ENCODE data around the gene TDRD12. TPM values are rescaled to one million over a fixed set of nuclear protein-coding genes. Genes with fewer than 3 reads are reported as not detected.
"Not testable (repeated sequence)": the region's sequence is repeated elsewhere in the genome, so short reads cannot be mapped to it uniquely, and the experiment has no call there.

The TDRD12 gene
- total RNA-seq, 1 donor from 2014 or later: not detected

DNA sequence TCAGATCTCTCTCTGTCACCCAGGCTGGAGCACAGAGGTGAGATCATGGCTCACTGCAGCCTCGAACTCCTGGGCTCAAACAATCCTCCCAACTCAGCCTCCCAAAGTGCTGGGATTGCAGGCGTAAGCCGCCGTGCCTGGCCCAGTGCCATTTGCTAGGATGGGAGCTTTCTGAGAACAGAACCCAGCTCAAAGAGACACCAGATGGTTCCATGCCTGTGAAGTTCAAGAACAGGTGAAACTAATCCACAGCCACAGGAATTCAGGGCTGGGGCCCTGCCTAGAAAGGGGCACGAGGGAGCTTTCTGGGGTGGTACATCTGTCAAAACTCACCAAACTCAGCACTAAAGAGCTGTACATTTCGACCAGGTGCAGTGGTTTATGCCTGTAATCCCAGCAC, 145.8 kb downstream of the TDRD12 start:
- no peaks in the 10 kb centered on the region for H3K36me3 Mint-ChIP-seq (ENCODE audit: low read depth, unreplicated experiment)
- peaks cover 1% of the 10 kb centered on the region for H3K27me3 Mint-ChIP-seq (ENCODE audit: unreplicated experiment)
- no peak overlapping the region for H3K4me3 Mint-ChIP-seq (ENCODE audit: unreplicated experiment)
- no peaks in the 10 kb centered on the region for H3K9me3 Mint-ChIP-seq (ENCODE audit: unreplicated experiment)
- no peak for DNase-seq (ENCODE audit: low spot score)
- H3K27ac Mint-ChIP-seq (ENCODE audit: unreplicated experiment): no peak overlapping the region
- no peaks in the 10 kb centered on the region for H3K4me1 Mint-ChIP-seq (ENCODE audit: unreplicated experiment)
- TF ChIP-seq, protein P1, sequence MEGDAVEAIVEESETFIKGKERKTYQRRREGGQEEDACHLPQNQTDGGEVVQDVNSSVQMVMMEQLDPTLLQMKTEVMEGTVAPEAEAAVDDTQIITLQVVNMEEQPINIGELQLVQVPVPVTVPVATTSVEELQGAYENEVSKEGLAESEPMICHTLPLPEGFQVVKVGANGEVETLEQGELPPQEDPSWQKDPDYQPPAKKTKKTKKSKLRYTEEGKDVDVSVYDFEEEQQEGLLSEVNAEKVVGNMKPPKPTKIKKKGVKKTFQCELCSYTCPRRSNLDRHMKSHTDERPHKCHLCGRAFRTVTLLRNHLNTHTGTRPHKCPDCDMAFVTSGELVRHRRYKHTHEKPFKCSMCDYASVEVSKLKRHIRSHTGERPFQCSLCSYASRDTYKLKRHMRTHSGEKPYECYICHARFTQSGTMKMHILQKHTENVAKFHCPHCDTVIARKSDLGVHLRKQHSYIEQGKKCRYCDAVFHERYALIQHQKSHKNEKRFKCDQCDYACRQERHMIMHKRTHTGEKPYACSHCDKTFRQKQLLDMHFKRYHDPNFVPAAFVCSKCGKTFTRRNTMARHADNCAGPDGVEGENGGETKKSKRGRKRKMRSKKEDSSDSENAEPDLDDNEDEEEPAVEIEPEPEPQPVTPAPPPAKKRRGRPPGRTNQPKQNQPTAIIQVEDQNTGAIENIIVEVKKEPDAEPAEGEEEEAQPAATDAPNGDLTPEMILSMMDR (IDR thresholded peaks at IDR 0.05; ENCODE audit: unreplicated experiment): no peak

GRCh38 chr19:32866061-32866460, 146.5 kb downstream of the TDRD12 start:
- no peak for DNase-seq (ENCODE audit: low spot score)
- TF ChIP-seq, protein P1 (IDR thresholded peaks at IDR 0.05; ENCODE audit: unreplicated experiment): no peak
- Mint-ChIP-seq H3K9me3 (ENCODE audit: unreplicated experiment) (no peaks in the 10 kb centered on the region), H3K4me3 (ENCODE audit: unreplicated experiment) (no peak overlapping the region), H3K27ac (ENCODE audit: unreplicated experiment) (no peak overlapping the region), H3K27me3 (ENCODE audit: unreplicated experiment) (peaks cover 1% of the 10 kb centered on the region), H3K4me1 (ENCODE audit: unreplicated experiment) (no peaks in the 10 kb centered on the region), H3K36me3 (ENCODE audit: low read depth, unreplicated experiment) (no peaks in the 10 kb centered on the region)

DNA sequence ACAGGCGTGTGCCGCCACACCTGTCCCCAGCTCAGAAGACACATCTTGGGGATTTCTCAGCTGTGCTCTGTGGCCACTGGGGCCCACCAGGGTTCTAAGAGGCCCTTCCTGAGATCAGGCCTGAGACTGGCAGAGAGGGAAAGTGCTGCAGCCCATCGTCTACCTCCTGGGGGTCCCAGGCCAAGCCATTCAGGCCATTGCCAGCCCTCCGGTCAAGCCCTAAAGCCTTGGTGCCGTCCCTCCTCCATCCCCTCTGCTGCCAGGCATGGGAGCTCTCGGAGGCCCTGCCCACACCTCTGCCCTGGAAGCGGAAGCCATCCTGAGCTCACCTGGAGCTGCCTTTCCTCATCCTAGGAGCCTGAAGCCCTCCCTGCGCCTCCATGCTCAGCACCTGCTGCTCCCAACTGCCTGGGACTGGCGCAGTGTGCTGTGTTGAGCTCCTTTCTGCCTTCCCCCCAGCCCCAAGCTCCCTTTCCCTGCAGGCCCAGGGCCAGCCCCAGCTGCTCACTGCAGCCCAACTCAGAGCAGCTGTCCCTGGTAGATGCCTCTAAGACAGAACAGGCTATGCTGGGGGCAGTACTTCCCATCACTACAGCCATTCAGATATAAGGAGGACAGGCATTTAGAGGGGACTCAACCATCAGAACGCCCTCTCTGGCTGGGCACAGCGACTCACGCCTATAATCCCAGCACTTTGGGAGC, 147.1 kb downstream of the TDRD12 start:
- Mint-ChIP-seq H3K27ac (ENCODE audit: unreplicated experiment) (no peak overlapping the region), H3K9me3 (ENCODE audit: unreplicated experiment) (no peaks in the 10 kb centered on the region)

GRCh38 chr19:32867436-32867835, 147.9 kb downstream of the TDRD12 start:
- not testable (repeated sequence) for H3K36me3 Mint-ChIP-seq (ENCODE audit: low read depth, unreplicated experiment); H3K27ac Mint-ChIP-seq (ENCODE audit: unreplicated experiment); H3K4me1 Mint-ChIP-seq (ENCODE audit: unreplicated experiment); H3K4me3 Mint-ChIP-seq (ENCODE audit: unreplicated experiment); H3K9me3 Mint-ChIP-seq (ENCODE audit: unreplicated experiment); DNase-seq (ENCODE audit: low spot score); H3K27me3 Mint-ChIP-seq (ENCODE audit: unreplicated experiment)

More for the DNA sequence above, 147.1 kb downstream of the TDRD12 start:
- Mint-ChIP-seq H3K36me3 (ENCODE audit: low read depth, unreplicated experiment) (no peaks in the 10 kb centered on the region), H3K4me1 (ENCODE audit: unreplicated experiment) (no peaks in the 10 kb centered on the region), H3K27me3 (ENCODE audit: unreplicated experiment) (peaks cover 1% of the 10 kb centered on the region), H3K4me3 (ENCODE audit: unreplicated experiment) (no peak overlapping the region)
- DNase-seq (ENCODE audit: low spot score): no peak
- TF ChIP-seq, protein P1 (IDR thresholded peaks at IDR 0.05; ENCODE audit: unreplicated experiment): no peak

GRCh38 chr19:32868206-32868950, 148.8 kb downstream of the TDRD12 start:
- H3K4me1 Mint-ChIP-seq (ENCODE audit: unreplicated experiment): no peaks in the 10 kb centered on the region
- DNase-seq (ENCODE audit: low spot score): no peak
- no peak overlapping the region for H3K27ac Mint-ChIP-seq (ENCODE audit: unreplicated experiment)
- no peaks in the 10 kb centered on the region for H3K36me3 Mint-ChIP-seq (ENCODE audit: low read depth, unreplicated experiment)
- no peaks in the 10 kb centered on the region for H3K9me3 Mint-ChIP-seq (ENCODE audit: unreplicated experiment)
- TF ChIP-seq, protein P1 (IDR thresholded peaks at IDR 0.05; ENCODE audit: unreplicated experiment): no peak
- H3K27me3 Mint-ChIP-seq (ENCODE audit: unreplicated experiment): peaks cover 1% of the 10 kb centered on the region
- no peak overlapping the region for H3K4me3 Mint-ChIP-seq (ENCODE audit: unreplicated experiment)

Measured in endothelial cell (in vitro differentiated cells).